WTC11 (cell line): Measurements from ENCODE around the gene ZFP64. TPM values are rescaled to one million over a fixed set of nuclear protein-coding genes. Genes with fewer than 3 reads are reported as not detected.

Experiments
- ATAC-seq: fragments of 200-7000 bp; cut with Tn5 transposase; 2 replicates; pipeline ENCODE4 v1.10.0; 2021; ENCODE audit warnings: mild to moderate bottlenecking, moderate library complexity
- CTCF ChIA-PET: fragments of 300-600 bp; sonication (Branson Sonifier 250); formaldehyde crosslinking; loops from one replicate; lab custom pipeline; 2021; ENCODE audit warnings: antibody characterized with exemption; lab: Charles Lee
- POLR2A ChIA-PET: fragments of 350-600 bp; sonication (Branson Sonifier 250); formaldehyde crosslinking; loops from one replicate; lab custom pipeline; 2021; ENCODE audit warnings: antibody characterized with exemption; lab: Charles Lee
- DNase-seq: peaks from one replicate; pipeline ENCODE4 v3.0.0; 2021; ENCODE audit warnings: low spot score
- H3K27ac Mint-ChIP-seq: 2 replicates; pipeline ENCODE4 v1.8.0; 2021; ENCODE audit warnings: mixed read lengths
- H3K27me3 Mint-ChIP-seq: 2 replicates; pipeline ENCODE4 v1.8.0; 2021; ENCODE audit warnings: low read depth, mild to moderate bottlenecking, moderate library complexity, mixed read lengths
- H3K36me3 Mint-ChIP-seq: 2 replicates; pipeline ENCODE4 v1.8.0; 2021; ENCODE audit warnings: mixed read lengths
- H3K4me1 Mint-ChIP-seq: 2 replicates; pipeline ENCODE4 v1.8.0; 2022; ENCODE audit warnings: mixed read lengths
- H3K4me3 Mint-ChIP-seq: 2 replicates; pipeline ENCODE4 v1.8.0; 2021; ENCODE audit warnings: mild to moderate bottlenecking, moderate library complexity, mixed read lengths
- H3K9me3 Mint-ChIP-seq: 2 replicates; pipeline ENCODE4 v1.8.0; 2021; ENCODE audit warnings: mixed read lengths
- AFF4 ChIP-seq: sonication (generic); formaldehyde crosslinking; IDR thresholded peaks from 2 replicates; pipeline ENCODE4 v1.8.1; 2023; ENCODE audit warnings: mild to moderate bottlenecking, missing genetic modification reagents, borderline replicate concordance
- ATF1 ChIP-seq: sonication (generic); formaldehyde crosslinking; IDR thresholded peaks from 2 replicates; pipeline ENCODE4 v1.8.1; 2023; ENCODE audit warnings: mild to moderate bottlenecking, moderate library complexity, missing genetic modification reagents
- CBFB ChIP-seq: sonication (generic); formaldehyde crosslinking; IDR thresholded peaks from 2 replicates; pipeline ENCODE4 v1.8.1; 2022; ENCODE audit warnings: mild to moderate bottlenecking, low read depth, missing genetic modification reagents
- CREB1 ChIP-seq: sonication (generic); formaldehyde crosslinking; IDR thresholded peaks from 2 replicates; pipeline ENCODE4 v1.8.0; 2023; ENCODE audit warnings: mild to moderate bottlenecking, missing genetic modification reagents
- ELF4 ChIP-seq: sonication (generic); formaldehyde crosslinking; IDR thresholded peaks from 2 replicates; pipeline ENCODE4 v1.8.1; 2022; ENCODE audit warnings: low read depth, mild to moderate bottlenecking, moderate library complexity, missing genetic modification reagents
- EMX1 ChIP-seq: fragments of 250-450 bp; sonication (Bioruptor Pico); IDR thresholded peaks from 2 replicates; pipeline ENCODE4 v1.8.0; 2021; ENCODE audit warnings: mild to moderate bottlenecking
- FOXK1 ChIP-seq: sonication (generic); formaldehyde crosslinking; IDR thresholded peaks from 2 replicates; pipeline ENCODE4 v1.8.0; 2022; ENCODE audit warnings: mild to moderate bottlenecking, moderate library complexity, missing genetic modification reagents
- GRHL2 ChIP-seq: fragments of 250-450 bp; sonication (Bioruptor Pico); IDR thresholded peaks from 2 replicates; pipeline ENCODE4 v1.8.0; 2022; ENCODE audit warnings: mild to moderate bottlenecking, moderate library complexity; ENCODE audit not compliant: insufficient replicate concordance, severe bottlenecking
- JAZF1 ChIP-seq: fragments of 250-450 bp; sonication (Bioruptor Pico); IDR thresholded peaks from 2 replicates; pipeline ENCODE4 v1.9.0; 2021; ENCODE audit warnings: moderate library complexity, mild to moderate bottlenecking, inconsistent platforms
- MYBL2 ChIP-seq: sonication (generic); formaldehyde crosslinking; IDR thresholded peaks from 2 replicates; pipeline ENCODE4 v1.8.1; 2023; ENCODE audit warnings: mild to moderate bottlenecking, moderate library complexity, missing genetic modification reagents
- NFE2L1 ChIP-seq: sonication (generic); formaldehyde crosslinking; IDR thresholded peaks from 2 replicates; pipeline ENCODE4 v1.8.1; 2023; ENCODE audit warnings: missing genetic modification reagents
- NFYB ChIP-seq: sonication (generic); formaldehyde crosslinking; conservative IDR thresholded peaks from 2 replicates; pipeline ENCODE4 v1.8.0; 2022; ENCODE audit warnings: low read depth, missing genetic modification reagents
- OVOL2 ChIP-seq: fragments of 250-450 bp; sonication (Bioruptor Pico); IDR thresholded peaks from 2 replicates; pipeline ENCODE4 v1.9.0; 2021; ENCODE audit warnings: mild to moderate bottlenecking, borderline replicate concordance
- RORB ChIP-seq: fragments of 250-450 bp; sonication (Bioruptor Pico); IDR thresholded peaks from 2 replicates; pipeline ENCODE4 v1.9.0; 2021; ENCODE audit warnings: mild to moderate bottlenecking
- SMAD3 ChIP-seq: sonication (generic); formaldehyde crosslinking; IDR thresholded peaks from 2 replicates; pipeline ENCODE4 v1.8.0; 2022; ENCODE audit warnings: missing genetic modification reagents, mild to moderate bottlenecking, borderline replicate concordance
- STAT6 ChIP-seq: sonication (generic); formaldehyde crosslinking; conservative IDR thresholded peaks from 2 replicates; pipeline ENCODE4 v1.8.1; 2023; ENCODE audit warnings: mild to moderate bottlenecking, low read depth, missing genetic modification reagents, moderate library complexity
- TEAD4 ChIP-seq: sonication (generic); formaldehyde crosslinking; IDR thresholded peaks from 2 replicates; pipeline ENCODE4 v1.8.0; 2022; ENCODE audit warnings: mild to moderate bottlenecking, missing genetic modification reagents
- ZNF121 ChIP-seq: sonication (generic); formaldehyde crosslinking; IDR thresholded peaks from 2 replicates; pipeline ENCODE4 v1.8.0; 2023; ENCODE audit warnings: missing genetic modification reagents
- ZNF138 ChIP-seq: sonication (generic); formaldehyde crosslinking; conservative IDR thresholded peaks from 2 replicates; pipeline ENCODE4 v1.8.1; 2022; ENCODE audit warnings: mild to moderate bottlenecking, moderate library complexity, missing genetic modification reagents
- ZNF219 ChIP-seq: sonication (generic); formaldehyde crosslinking; IDR thresholded peaks from 2 replicates; pipeline ENCODE4 v1.8.0; 2023; ENCODE audit warnings: missing genetic modification reagents, mild to moderate bottlenecking, borderline replicate concordance
- ZNF671 ChIP-seq: fragments of 250-450 bp; sonication (Bioruptor Pico); IDR thresholded peaks from 2 replicates; pipeline ENCODE4 v1.8.0; 2021; ENCODE audit warnings: mild to moderate bottlenecking
- total RNA-seq: library from RNA; stranded (reverse); gene quantifications from 3 replicates; pipeline ENCODE4 v1.2.3, GENCODE V29; 2021
- TF ChIP-seq, protein P1 (sequence below): fragments of 250-450 bp; sonication (Bioruptor Pico); IDR thresholded peaks from 2 replicates; pipeline ENCODE4 v1.9.0; 2021; ENCODE audit warnings: mild to moderate bottlenecking

ZFP64 gene
- total RNA-seq, 1 experiment from 2014 or later, result 26.1 TPM

- H3K4me1 Mint-ChIP-seq, result no peaks in the 10 kb centered on the region
- peaks cover 17% of the 10 kb centered on the region for H3K36me3 Mint-ChIP-seq
- H3K27ac Mint-ChIP-seq, result no peak overlapping the region
- DNase-seq (peak; percentile 26), ATAC-seq (peak; percentile 71)
- peaks cover 38% of the 10 kb centered on the region for H3K9me3 Mint-ChIP-seq
- ChIA-PET POLR2A (interaction anchor here (0.6 kb wide), 1 partner anchor 1139 kb away, joined by 6 read pairs; no protein-coding TSS in a partner anchor), CTCF (interaction anchor here (1.0 kb wide), 1 partner anchor 69 kb away, joined by 3 read pairs; no protein-coding TSS in a partner anchor)
- H3K27me3 Mint-ChIP-seq, result peaks cover 5% of the 10 kb centered on the region
- TF ChIP-seq NFE2L1 (CRISPR knock-in tag), result no peak
- TF ChIP-seq ZNF121 (CRISPR knock-in tag), result 0 out of 2 replicates have a peak, but pooled peaks have one; percentile 19
- no peak for TF ChIP-seq NFYB (CRISPR knock-in tag)
- no peak for TF ChIP-seq RORB (CRISPR knock-in tag)
- H3K4me3 Mint-ChIP-seq, result no peak overlapping the region
These were observed 27.9 kb upstream of the ZFP64 start for GRCh38 chr20:52219441-52219840.

GRCh38 chr20:52217689-52218395, 26.3 kb upstream of the ZFP64 start:
- DNase-seq, result no peak
- TF ChIP-seq JAZF1 (CRISPR knock-in tag), result no peak
- TF ChIP-seq GRHL2, result no peak
- TF ChIP-seq FOXK1 (CRISPR knock-in tag), result no peak
- no peak for TF ChIP-seq STAT6 (CRISPR knock-in tag)
- no peak for TF ChIP-seq CREB1 (CRISPR knock-in tag)
- TF ChIP-seq ZNF219 (CRISPR knock-in tag), result no peak
- no peak for TF ChIP-seq ZNF121 (CRISPR knock-in tag)
- no peak for TF ChIP-seq ZNF138 (CRISPR knock-in tag)
- no peak for TF ChIP-seq TEAD4
- no peak for TF ChIP-seq NFE2L1 (CRISPR knock-in tag)
- TF ChIP-seq MYBL2 (CRISPR knock-in tag), result no peak
- CTCF ChIA-PET, result interaction anchor here (0.6 to 2.7 kb wide), 2 partner anchors 89 to 113 kb away, joined by 3 to 8 read pairs; no protein-coding TSS in a partner anchor
- no peak for ATAC-seq
- Mint-ChIP-seq H3K4me3 (no peak overlapping the region), H3K27ac (no peak overlapping the region), H3K4me1 (no peaks in the 10 kb centered on the region), H3K27me3 (peaks cover 11% of the 10 kb centered on the region), H3K36me3 (peaks cover 29% of the 10 kb centered on the region), H3K9me3 (peaks cover 53% of the 10 kb centered on the region)
- POLR2A ChIA-PET, result no interaction called here

- ATAC-seq (no peak), DNase-seq (no peak)
- Mint-ChIP-seq H3K36me3 (peaks cover 12% of the 10 kb centered on the region), H3K4me1 (peaks cover 14% of the 10 kb centered on the region), H3K9me3 (peaks cover 29% of the 10 kb centered on the region), H3K27me3 (peaks cover 6% of the 10 kb centered on the region), H3K27ac (no peak overlapping the region), H3K4me3 (no peak overlapping the region)
- ChIA-PET CTCF (interaction anchor here (1.2 kb wide), 1 partner anchor 22 kb away, joined by 3 read pairs; the partner anchor contains the start of gene ZFP64), POLR2A (no interaction called here)
- TF ChIP-seq AFF4 (CRISPR knock-in tag) (no peak), OVOL2 (CRISPR knock-in tag) (no peak), EMX1 (no peak), SMAD3 (CRISPR knock-in tag) (no peak), ZNF671 (no peak), CBFB (CRISPR knock-in tag) (no peak), ELF4 (no peak), ATF1 (CRISPR knock-in tag) (no peak)
- TF ChIP-seq, protein P1, sequence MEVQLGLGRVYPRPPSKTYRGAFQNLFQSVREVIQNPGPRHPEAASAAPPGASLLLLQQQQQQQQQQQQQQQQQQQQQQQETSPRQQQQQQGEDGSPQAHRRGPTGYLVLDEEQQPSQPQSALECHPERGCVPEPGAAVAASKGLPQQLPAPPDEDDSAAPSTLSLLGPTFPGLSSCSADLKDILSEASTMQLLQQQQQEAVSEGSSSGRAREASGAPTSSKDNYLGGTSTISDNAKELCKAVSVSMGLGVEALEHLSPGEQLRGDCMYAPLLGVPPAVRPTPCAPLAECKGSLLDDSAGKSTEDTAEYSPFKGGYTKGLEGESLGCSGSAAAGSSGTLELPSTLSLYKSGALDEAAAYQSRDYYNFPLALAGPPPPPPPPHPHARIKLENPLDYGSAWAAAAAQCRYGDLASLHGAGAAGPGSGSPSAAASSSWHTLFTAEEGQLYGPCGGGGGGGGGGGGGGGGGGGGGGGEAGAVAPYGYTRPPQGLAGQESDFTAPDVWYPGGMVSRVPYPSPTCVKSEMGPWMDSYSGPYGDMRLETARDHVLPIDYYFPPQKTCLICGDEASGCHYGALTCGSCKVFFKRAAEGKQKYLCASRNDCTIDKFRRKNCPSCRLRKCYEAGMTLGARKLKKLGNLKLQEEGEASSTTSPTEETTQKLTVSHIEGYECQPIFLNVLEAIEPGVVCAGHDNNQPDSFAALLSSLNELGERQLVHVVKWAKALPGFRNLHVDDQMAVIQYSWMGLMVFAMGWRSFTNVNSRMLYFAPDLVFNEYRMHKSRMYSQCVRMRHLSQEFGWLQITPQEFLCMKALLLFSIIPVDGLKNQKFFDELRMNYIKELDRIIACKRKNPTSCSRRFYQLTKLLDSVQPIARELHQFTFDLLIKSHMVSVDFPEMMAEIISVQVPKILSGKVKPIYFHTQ (CRISPR knock-in tag), result no peak
These were observed 22.4 kb upstream of the ZFP64 start for GRCh38 chr20:52213995-52214394.
